GM19372 (cell line): Measurements from ENCODE around the gene SECISBP2.

Source experiments
- ATAC-seq: cut with Tn5 transposase; IDR thresholded peaks from one replicate; pipeline ENCODE4 v1.9.1; 2021; ENCODE audit warnings: mild to moderate bottlenecking, low read depth, moderate library complexity; ENCODE audit not compliant: unreplicated experiment

SECISBP2 gene

DNA sequence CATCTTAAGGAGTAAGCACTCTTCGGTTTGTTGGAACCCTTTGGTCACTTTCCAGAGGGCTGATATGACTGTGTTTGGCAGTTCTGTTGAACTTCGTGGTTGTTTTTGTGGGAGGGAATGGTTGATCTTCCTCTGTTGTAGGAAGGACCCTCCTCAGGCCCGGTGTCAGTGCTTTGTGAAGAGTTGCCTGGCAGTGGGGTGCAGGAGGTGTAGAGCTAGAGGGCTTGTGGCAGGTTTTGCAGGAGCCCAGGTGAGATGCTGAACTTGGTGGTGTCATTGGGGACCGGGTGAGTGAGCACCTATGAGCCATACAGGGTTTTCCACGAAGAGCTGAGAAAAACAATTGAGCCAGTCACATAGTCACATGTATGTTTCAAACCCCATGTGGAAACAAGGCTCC, 27.2 kb downstream of the SECISBP2 start:
- no peak for ATAC-seq

GRCh38 chr9:89346696-89347095, 28.4 kb downstream of the SECISBP2 start:
- ATAC-seq: no peak

- no peak for ATAC-seq
These were observed 29.4 kb downstream of the SECISBP2 start for GRCh38 chr9:89347651-89348050.

DNA sequence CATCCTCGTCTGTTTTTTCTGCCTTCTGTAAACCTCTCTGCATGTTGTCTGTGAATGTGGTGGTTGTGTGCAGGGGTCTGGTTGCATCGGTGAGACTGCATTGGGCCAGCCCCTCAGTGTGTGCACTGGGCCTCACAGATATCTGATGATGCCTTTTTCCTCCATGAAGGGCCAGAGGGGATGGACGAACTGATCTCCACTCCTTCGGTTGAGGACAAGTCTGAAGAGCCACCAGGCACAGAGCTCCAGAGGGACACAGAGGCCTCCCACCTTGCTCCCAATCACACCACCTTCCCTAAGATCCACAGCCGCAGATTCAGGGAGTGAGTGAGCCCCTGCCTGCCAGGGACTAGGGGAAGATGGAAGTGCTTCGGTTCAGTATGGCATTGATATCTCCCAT, 31.3 kb downstream of the SECISBP2 start:
- ATAC-seq: no peak

DNA sequence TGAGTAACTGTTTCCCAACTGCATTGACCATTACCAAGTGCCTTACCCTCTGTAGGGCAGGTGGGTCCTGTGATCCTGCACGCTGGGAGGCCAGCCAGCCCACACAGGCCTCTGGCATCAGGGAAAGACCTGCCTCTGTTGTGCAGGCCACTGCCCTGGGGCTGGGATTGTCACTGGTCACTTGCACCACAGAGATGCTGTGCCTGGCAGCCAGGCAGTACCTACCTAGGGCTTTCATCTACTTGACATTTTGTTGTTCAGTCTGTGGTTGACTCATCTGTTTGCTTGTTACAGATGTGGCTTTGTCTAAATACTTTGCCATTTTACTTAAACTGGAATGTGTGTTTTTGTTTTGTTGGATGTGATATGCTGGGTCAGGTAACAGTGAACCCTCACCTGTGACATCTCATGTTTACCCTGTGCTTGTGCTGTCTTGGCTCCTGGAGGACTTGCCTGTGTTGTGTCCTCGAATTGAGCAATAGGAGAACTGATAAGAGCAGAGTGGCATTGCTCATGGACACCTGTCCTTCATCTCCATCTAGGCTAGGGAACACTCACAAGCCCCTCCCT, 32.8 kb downstream of the SECISBP2 start:
- no peak for ATAC-seq

GRCh38 chr9:89351584-89352300, 33.4 kb downstream of the SECISBP2 start:
- no peak for ATAC-seq

DNA sequence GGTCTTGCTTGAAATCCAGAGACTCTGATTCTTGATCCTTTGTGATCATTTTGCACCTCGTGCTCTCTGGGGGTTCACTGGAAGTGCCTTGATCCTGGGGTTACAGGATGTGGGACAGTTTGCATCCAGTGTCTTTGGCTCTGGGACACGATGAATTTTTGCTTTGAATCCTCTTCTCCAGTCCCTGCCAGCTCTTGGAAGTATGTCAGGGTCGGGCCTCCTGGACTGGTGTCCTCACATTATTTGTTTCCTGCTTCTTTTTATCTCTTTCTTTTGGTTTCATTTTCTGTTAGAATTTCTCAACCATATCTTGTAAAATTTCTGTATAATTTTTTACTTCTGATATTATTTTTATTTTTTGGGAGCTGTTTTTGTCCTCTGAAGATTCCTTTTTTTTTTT, 34.2 kb downstream of the SECISBP2 start:
- ATAC-seq: no peak

- ATAC-seq: no peak
These were observed 34.8 kb downstream of the SECISBP2 start for GRCh38 chr9:89352874-89353649.

DNA sequence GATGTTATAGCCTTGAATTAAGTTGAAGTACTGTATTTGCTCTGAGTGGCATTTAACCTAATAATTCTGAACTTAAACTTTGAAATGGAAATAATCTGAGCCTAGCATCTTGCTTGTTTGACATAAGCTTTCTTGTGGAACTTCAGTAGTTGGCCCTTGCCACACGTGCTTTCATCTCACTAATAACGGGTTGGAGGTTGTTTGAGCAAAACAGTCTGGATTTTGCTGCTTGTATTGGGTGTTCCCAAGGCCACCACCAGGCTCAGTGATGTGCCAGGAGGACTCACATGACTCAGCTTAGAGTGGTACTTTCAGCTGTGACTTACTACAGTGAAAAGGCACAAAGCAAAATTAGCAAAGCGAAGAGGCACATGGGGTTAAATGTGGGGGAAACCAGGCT, 35.7 kb downstream of the SECISBP2 start:
- ATAC-seq: no peak

DNA sequence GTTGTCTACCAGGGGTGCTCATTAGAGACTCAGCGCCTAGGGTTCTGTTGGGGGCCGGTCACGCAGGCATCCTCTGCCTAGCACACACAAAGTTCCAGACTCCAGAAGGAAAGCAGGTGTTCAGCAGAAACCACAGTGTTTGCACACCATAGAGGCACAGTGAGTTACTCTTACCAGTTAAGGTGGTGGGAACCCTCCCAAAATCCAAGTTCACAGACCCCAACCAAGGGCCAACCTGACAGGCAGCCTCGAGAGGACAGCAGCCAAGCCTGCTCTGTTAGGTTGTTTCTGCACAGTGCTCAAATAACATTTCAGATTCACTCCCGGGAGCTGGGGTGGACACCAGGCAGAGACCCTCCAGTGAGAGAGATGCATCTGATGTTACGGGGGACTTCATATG, 36.2 kb downstream of the SECISBP2 start:
- no peak for ATAC-seq

DNA sequence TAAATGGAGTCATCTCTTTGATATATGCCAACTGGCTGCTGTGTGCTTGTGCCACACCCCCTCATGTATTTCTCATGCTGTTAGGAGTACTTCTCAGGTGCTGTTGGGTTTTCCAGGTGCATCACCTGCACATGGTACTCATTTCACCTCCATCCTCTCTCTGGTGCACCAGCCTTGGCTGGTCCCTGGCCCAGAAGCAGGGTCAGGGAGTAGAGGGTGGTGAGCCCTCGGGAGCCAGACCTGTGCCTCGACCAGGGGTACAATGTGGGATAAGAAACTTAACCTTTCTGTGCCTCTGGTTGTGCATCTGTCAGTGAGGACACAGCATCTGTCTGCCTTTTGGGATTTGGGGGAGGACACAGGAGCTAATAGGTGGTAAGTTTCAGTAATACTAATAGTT, 38.5 kb downstream of the SECISBP2 start:
- no peak for ATAC-seq

DNA sequence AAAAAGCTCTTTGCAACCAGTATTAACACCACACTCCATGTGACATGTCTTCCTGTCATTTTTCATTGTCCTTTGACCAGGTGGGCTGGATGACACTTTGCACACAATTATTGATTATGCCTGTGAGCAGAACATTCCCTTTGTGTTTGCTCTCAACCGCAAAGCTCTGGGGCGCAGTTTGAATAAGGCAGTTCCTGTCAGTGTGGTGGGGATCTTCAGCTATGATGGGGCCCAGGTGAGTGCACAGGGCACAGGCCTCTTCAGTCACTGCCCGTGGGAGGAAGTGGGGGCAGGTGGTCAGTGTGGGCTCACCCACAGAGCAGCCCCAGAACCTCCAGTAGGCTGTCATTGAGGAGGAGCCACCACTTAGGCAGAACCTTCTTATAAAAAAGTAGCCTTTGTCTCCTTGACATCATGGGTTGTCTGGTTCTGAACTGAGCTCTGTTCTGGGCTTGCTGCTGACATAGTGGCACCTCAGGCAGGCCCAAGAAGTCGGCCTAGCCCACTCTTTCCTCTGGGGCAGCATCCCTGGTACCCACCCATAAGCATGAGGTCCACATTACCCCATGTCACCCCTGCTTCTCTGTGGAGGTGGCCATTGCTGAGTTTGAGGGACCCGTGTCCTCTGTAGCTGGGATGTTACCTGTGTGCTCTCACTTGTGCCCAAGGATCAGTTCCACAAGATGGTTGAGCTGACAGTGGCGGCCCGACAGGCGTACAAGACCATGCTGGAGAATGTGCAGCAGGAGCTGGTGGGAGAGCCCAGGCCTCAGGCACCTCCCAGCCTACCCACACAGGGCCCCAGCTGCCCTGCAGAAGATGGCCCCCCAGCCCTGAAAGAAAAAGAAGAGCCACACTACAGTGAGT, 39.3 kb downstream of the SECISBP2 start:
- no peak for ATAC-seq

DNA sequence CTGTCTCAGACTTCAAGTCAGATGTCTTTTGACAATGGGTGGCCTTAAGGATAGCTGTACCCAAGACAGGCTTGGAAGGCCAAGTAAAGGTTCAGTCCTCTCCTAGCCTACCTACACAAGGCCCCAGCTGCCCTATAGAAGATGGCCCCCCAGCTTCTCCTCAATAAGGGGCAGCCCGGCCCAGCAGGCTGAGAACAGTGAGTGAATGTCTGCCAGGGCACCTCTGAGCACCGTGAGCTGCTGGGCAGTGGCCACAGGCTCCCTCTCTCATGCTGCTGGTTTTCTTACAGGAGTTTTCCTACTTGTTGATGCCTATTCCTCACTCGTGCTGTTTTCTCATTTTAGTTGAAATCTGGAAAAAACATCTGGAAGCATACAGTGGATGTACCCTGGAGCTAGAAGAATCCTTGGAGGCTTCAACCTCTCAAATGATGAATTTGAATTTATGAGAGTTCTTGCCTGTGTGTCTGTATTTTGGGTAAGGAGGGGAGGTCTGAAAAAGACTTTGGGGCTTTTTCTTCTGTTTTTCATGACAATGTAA, 40.1 kb downstream of the SECISBP2 start:
- ATAC-seq: no peak

GRCh38 chr9:89358985-89359384, 40.7 kb downstream of the SECISBP2 start:
- no peak for ATAC-seq

DNA sequence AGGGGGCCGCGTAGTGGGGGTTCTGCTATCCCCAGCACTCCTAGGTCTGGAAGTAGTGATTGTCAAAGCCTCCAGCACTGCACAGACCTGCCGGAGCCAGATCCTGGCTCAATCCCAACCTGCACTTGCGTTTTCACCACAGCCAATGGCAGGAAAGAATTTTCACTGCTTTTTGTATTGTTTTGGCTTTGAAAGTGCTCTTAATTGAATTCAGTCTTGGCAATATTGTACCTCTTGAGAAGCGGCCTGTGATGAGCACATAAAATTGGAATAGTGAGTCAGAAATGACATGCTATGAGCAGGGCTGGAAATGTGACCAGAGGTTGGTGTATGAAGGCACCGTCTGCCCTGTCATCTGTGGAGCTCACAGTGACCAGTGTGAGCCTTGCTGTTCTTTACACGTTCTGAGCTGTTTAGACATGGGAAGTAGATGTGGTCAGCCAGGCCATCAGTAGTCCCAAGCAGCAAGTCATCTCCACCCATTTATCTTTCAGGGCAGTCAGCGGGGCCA, 41.5 kb downstream of the SECISBP2 start:
- no peak for ATAC-seq

DNA sequence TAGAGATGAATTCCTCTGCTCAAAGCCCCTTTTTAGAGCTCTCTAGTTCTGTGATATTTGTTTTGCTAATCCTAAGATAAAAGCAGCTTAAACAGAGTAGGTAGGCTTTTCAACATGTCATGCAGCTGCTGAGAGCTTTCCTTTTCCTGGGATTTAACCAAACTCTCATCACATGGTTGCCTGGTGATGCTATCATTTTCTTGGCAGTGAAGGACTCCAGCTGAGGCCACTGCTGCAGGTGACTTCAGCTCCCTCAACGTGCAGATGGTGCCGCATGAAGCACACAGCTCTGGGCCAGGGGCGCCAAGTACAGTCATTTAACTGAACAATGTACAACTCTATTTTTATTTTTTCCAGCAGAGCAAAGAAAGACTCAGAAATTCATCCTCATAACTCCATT, 42.2 kb downstream of the SECISBP2 start:
- no peak for ATAC-seq

GRCh38 chr9:89361031-89361430, 42.7 kb downstream of the SECISBP2 start:
- no peak for ATAC-seq

- no peak for ATAC-seq
These were observed 43.7 kb downstream of the SECISBP2 start for GRCh38 chr9:89361816-89362646.

- no peak for ATAC-seq
These were observed 44.5 kb downstream of the SECISBP2 start for GRCh38 chr9:89362647-89363310.
